ENCODE data around the gene LY6G5C.
A peak's percentile ranks its signal among the peaks of the same experiment; 100 is the strongest.

Gene LY6G5C

DNA sequence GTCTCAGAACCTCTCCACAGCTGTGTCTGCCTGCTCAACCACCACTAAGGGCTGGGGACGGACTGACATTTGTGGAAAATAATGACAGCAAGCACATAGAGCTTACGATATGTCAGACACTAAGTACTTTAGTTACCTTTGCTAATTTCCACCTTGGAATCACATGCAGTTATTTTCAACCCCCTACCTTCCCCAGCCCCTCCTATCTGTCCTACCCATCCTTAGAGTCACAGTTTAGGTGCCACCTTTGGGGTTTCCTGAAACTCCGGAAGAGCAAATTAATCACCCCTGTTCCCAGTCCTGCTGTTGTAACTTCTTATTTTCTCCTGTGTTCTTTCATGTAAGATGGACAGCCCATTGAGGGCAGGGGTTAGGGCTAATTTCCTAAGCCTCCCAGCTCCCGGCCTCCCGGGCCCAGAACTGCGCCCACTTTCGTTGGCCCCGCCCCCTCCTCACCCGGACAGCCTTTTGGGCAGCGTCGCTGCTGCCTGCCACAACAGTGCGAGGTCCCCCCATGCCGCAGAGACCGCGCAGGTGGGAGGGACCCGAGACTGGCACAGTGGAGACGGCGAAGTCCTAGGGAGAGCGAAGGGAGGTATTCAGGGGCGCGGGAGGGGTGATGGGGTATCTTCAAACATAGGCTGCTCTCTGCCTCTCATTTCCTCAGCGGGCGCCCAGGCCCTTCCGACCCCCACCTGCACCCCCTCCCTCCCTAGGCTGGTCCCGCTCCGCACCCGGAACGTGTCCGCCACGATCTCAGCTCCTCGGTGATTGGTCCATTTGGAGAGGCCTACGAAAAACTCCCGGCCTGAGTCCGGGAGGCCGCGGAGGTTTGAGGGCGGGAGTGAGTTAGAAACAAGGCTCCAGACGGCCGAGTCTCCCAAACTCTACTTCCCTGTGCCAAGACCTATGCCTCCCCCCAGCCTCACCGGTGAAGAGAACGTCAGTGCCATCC is 47.1 kb upstream of the LY6G5C start:
- no peak for DNase-seq
- Histone ChIP-seq H4K5ac (ENCODE audit: low read length) (no peak overlapping the region), H3K23ac (ENCODE audit: low read length) (no peak overlapping the region), H3K36me3 (ENCODE audit: control insufficient read depth, insufficient read depth, low read length) (peaks cover 11% of the 10 kb centered on the region), H3K18ac (ENCODE audit: low read length) (no peak overlapping the region), H3K56ac (ENCODE audit: low read length) (peak overlapping the region; percentile 66), H3K4me1 (ENCODE audit: control insufficient read depth, low read depth, low read length) (peaks cover 3% of the 10 kb centered on the region), H3K79me2 (ENCODE audit: control insufficient read depth, insufficient read depth, low read length) (peaks cover 4% of the 10 kb centered on the region), H4K8ac (ENCODE audit: low read depth, low read length) (no peak overlapping the region), H3K27me3 (ENCODE audit: insufficient read depth, low read length, poor library complexity) (no peaks in the 10 kb centered on the region), H3K4me3 (ENCODE audit: low read length) (no peak overlapping the region), H2AK5ac (ENCODE audit: low read length) (no peak overlapping the region), H3K4ac (ENCODE audit: low read depth, low read length) (no peak overlapping the region), H2BK5ac (ENCODE audit: low read length) (no peak overlapping the region), H3K27ac (ENCODE audit: low read depth, low read length) (no peak overlapping the region), H3K9ac (ENCODE audit: low read length) (peak overlapping the region; percentile 96), H2BK120ac (ENCODE audit: low read depth, low read length) (no peak overlapping the region), H2BK15ac (replicated peaks; ENCODE audit: low read depth) (no peak overlapping the region), H3K4me2 (ENCODE audit: low read length) (no peak overlapping the region), H3K79me1 (ENCODE audit: low read length) (peaks cover 10% of the 10 kb centered on the region)
- WGBS (ENCODE audit: extremely low coverage, insufficient coverage, low lambda C conversion rate), result no CpG with 5 or more reads among the region's 41 CpGs

DNA sequence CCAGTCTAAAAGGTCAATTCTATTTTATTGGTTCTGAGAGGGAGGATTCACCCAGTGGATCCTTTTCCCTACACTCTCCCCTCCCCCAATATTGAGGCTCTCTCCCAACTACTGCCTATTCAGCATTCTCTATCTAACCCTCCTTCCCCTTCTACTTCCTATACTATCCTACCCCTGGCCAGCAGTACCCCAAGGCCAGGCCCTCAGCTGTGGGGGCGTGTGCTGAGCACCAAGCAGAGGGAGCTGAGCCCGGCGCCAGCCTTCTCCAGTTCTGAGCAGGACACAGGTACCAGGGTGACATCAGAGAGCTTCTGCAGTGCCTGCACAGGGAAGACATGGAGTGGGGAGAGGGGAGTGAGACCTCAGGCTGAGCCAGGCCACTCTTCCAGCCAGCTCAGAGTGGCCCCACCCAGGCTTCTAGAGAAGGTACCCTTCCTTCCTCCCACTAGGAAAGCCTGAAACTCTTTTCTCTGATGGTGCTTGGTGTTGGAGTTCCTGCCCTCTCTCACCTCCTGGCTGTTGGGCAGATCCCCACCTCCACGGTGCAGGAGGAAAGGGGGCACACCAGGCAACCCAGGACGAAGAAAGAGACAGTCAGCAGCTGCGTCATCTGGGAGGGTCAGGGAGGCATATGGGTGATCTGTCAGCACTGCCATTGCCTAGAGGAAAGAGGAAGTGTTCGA is 46.3 kb upstream of the LY6G5C start:
- no peak overlapping the region for H4K5ac ChIP-seq (ENCODE audit: low read length)
- no peak overlapping the region for H3K4me2 ChIP-seq (ENCODE audit: low read length)
- H2BK120ac ChIP-seq (ENCODE audit: low read depth, low read length), result no peak overlapping the region

DNA sequence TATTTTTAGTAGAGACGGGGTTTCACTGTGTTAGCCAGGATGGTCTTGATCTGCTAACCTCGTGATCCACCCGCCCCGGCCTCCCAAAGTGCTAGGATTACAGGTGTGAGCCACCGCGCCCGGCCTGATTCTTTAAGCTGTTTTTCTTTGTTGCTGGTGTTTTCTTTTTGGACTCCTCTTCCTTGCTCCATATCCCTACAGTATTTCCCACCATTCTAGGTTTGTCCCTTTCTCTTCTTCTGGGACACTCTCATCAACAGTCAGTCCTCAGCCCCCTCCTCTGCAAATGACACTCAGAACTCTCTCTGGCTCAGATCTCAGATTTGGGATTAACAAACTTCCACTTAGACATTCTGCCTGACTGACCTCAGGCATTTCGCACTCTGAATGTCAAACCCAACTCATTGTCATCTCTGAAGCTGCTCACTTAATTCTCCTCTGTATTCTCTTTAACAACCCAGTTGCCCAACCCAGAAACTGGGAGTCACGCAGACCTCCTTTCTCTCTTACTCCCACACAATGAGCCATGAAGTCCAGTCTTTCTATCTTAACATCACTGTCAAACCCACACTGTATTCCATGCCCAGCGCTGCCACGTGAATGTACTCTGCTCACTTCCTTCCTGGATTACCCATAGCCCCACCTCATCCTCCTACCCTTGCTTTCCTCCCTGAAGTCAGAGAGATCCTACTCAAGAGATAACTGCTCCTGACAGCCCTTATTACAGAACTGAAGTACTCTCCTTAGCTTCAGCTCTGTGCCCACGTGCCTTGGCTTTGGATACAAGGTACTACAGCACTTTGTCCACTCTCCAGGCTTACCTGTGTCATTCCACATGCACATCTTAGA is 44.9 kb upstream of the LY6G5C start:
- Histone ChIP-seq H2BK120ac (ENCODE audit: low read depth, low read length) (no peak overlapping the region), H3K18ac (ENCODE audit: low read length) (no peak overlapping the region), H3K4me2 (ENCODE audit: low read length) (no peak overlapping the region), H3K23ac (ENCODE audit: low read length) (no peak overlapping the region), H2BK5ac (ENCODE audit: low read length) (no peak overlapping the region), H3K27me3 (ENCODE audit: insufficient read depth, low read length, poor library complexity) (no peaks in the 10 kb centered on the region), H3K4ac (ENCODE audit: low read depth, low read length) (no peak overlapping the region), H4K5ac (ENCODE audit: low read length) (no peak overlapping the region), H2BK15ac (replicated peaks; ENCODE audit: low read depth) (no peak overlapping the region), H3K36me3 (ENCODE audit: control insufficient read depth, insufficient read depth, low read length) (peaks cover 4% of the 10 kb centered on the region), H3K56ac (ENCODE audit: low read length) (no peak overlapping the region), H3K4me3 (ENCODE audit: low read length) (no peak overlapping the region), H3K27ac (ENCODE audit: low read depth, low read length) (no peak overlapping the region), H4K8ac (ENCODE audit: low read depth, low read length) (no peak overlapping the region), H3K4me1 (ENCODE audit: control insufficient read depth, low read depth, low read length) (peaks cover 3% of the 10 kb centered on the region), H3K79me1 (ENCODE audit: low read length) (peaks cover 10% of the 10 kb centered on the region), H3K79me2 (ENCODE audit: control insufficient read depth, insufficient read depth, low read length) (peaks cover 4% of the 10 kb centered on the region), H2AK5ac (ENCODE audit: low read length) (no peak overlapping the region), H3K9ac (ENCODE audit: low read length) (no peak overlapping the region)
- WGBS (ENCODE audit: extremely low coverage, insufficient coverage, low lambda C conversion rate), result no CpG with 5 or more reads among the region's 12 CpGs
- no peak for DNase-seq

More for the DNA sequence above, 46.3 kb upstream of the LY6G5C start:
- H2AK5ac ChIP-seq (ENCODE audit: low read length), result no peak overlapping the region
- H3K23ac ChIP-seq (ENCODE audit: low read length), result no peak overlapping the region
- H3K9ac ChIP-seq (ENCODE audit: low read length), result no peak overlapping the region
- peaks cover 10% of the 10 kb centered on the region for H3K36me3 ChIP-seq (ENCODE audit: control insufficient read depth, insufficient read depth, low read length)
- H3K79me2 ChIP-seq (ENCODE audit: control insufficient read depth, insufficient read depth, low read length), result peaks cover 4% of the 10 kb centered on the region
- WGBS (ENCODE audit: extremely low coverage, insufficient coverage, low lambda C conversion rate), result no CpG with 5 or more reads among the region's 7 CpGs
- no peak for DNase-seq
- H2BK15ac ChIP-seq (replicated peaks; ENCODE audit: low read depth), result no peak overlapping the region
- peaks cover 3% of the 10 kb centered on the region for H3K4me1 ChIP-seq (ENCODE audit: control insufficient read depth, low read depth, low read length)
- no peak overlapping the region for H3K27ac ChIP-seq (ENCODE audit: low read depth, low read length)
- no peak overlapping the region for H2BK5ac ChIP-seq (ENCODE audit: low read length)
- H4K8ac ChIP-seq (ENCODE audit: low read depth, low read length), result no peak overlapping the region
- no peak overlapping the region for H3K4me3 ChIP-seq (ENCODE audit: low read length)
- no peak overlapping the region for H3K4ac ChIP-seq (ENCODE audit: low read depth, low read length)
- no peaks in the 10 kb centered on the region for H3K27me3 ChIP-seq (ENCODE audit: insufficient read depth, low read length, poor library complexity)
- no peak overlapping the region for H3K56ac ChIP-seq (ENCODE audit: low read length)
- H3K18ac ChIP-seq (ENCODE audit: low read length), result no peak overlapping the region
- peaks cover 10% of the 10 kb centered on the region for H3K79me1 ChIP-seq (ENCODE audit: low read length)

DNA sequence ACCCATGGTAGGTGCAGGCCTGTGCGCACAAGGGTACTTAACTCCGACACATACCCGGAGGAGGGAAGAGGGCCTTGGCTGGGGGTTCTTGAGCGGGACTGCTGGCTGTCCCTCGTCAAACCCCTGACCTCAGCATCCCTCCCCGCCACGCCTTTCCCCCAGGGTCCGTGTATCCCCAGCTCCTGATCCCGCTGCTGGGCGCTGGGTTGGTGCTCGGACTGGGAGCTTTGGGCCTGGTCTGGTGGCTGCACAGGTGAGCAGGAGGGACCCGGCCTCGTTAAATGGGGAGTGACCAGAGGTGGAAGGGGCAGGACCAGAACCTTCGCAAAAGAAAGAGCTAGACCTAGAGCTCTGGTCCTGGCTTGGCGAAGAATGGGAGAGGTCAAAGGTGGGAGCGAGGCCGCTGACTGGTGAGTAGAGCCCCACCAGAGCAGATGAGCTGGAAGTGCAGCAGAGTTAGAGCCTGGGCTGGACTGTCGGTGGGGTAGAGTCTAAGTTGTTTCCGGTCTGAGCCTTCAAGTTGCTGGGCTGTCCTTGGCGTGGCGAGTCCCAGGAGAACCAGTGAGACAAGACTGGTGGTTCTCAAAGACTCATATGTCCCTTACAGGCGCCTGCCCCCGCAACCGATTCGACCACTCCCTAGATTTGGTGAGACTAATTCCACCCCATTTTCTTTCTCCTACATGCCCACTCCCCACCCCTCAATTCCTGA is 43.3 kb upstream of the LY6G5C start:
- DNase-seq, result no peak
- no CpG with 5 or more reads among the region's 25 CpGs for WGBS (ENCODE audit: extremely low coverage, insufficient coverage, low lambda C conversion rate)

DNA sequence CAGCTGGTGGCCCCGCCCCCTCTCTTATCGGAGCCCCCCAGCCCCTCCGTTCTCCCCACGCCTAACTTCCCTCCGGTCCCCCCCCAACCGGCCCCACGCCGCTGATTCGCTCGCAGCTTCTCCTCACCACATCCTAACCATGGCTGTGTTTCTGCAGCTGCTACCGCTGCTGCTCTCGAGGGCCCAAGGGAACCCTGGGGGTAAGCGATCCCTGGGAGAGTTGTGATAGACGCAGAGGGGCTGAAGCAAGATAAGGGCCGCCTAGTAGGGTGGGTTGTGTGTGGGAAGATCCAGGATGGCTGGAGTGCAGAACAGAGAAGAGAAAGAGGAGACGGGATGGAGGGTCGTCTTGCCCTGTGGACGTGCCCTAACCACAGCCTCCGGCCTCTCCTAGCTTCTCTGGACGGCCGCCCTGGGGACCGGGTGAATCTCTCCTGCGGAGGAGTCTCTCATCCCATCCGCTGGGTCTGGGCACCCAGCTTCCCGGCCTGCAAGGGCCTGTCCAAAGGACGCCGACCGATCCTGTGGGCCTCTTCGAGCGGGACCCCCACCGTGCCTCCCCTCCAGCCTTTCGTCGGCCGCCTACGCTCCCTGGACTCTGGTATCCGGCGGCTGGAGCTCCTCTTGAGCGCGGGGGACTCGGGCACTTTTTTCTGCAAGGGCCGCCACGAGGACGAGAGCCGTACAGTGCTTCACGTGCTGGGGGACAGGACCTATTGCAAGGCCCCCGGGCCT is 42.5 kb upstream of the LY6G5C start, which contains the start of gene MPIG6B:
TSS of gene MPIG6B (plus strand) at position 129 of the 735 bp plus-strand sequence. CDS start at position 140, 11 bp downstream.
- Histone ChIP-seq H3K4ac (ENCODE audit: low read depth, low read length) (no peak within 1 kb of the TSS), H4K5ac (ENCODE audit: low read length) (no peak within 1 kb of the TSS), H3K27me3 (ENCODE audit: insufficient read depth, low read length, poor library complexity) (no peaks in the 10 kb centered on the region), H3K56ac (ENCODE audit: low read length) (no peak within 1 kb of the TSS), H2AK5ac (ENCODE audit: low read length) (no peak within 1 kb of the TSS), H3K79me1 (ENCODE audit: low read length) (peaks cover 6% of the 10 kb centered on the region), H3K4me2 (ENCODE audit: low read length) (no peak within 1 kb of the TSS), H4K8ac (ENCODE audit: low read depth, low read length) (no peak within 1 kb of the TSS), H3K36me3 (ENCODE audit: control insufficient read depth, insufficient read depth, low read length) (peaks cover 4% of the 10 kb centered on the region), H3K4me3 (ENCODE audit: low read length) (no peak within 1 kb of the TSS), H2BK5ac (ENCODE audit: low read length) (no peak within 1 kb of the TSS), H3K9ac (ENCODE audit: low read length) (no peak within 1 kb of the TSS), H3K79me2 (ENCODE audit: control insufficient read depth, insufficient read depth, low read length) (no peaks in the 10 kb centered on the region), H3K23ac (ENCODE audit: low read length) (no peak within 1 kb of the TSS), H2BK15ac (replicated peaks; ENCODE audit: low read depth) (no peak within 1 kb of the TSS), H3K4me1 (ENCODE audit: control insufficient read depth, low read depth, low read length) (peaks cover 2% of the 10 kb centered on the region), H3K27ac (ENCODE audit: low read depth, low read length) (no peak within 1 kb of the TSS), H2BK120ac (ENCODE audit: low read depth, low read length) (no peak within 1 kb of the TSS), H3K18ac (ENCODE audit: low read length) (no peak within 1 kb of the TSS)
- DNase-seq, result no peak
- no CpG with 5 or more reads among the region's 46 CpGs for WGBS (ENCODE audit: extremely low coverage, insufficient coverage, low lambda C conversion rate)

More for the DNA sequence above, 43.3 kb upstream of the LY6G5C start:
- Histone ChIP-seq H3K36me3 (ENCODE audit: control insufficient read depth, insufficient read depth, low read length) (peaks cover 4% of the 10 kb centered on the region), H3K27me3 (ENCODE audit: insufficient read depth, low read length, poor library complexity) (no peaks in the 10 kb centered on the region), H4K8ac (ENCODE audit: low read depth, low read length) (no peak overlapping the region), H2BK120ac (ENCODE audit: low read depth, low read length) (no peak overlapping the region), H3K79me2 (ENCODE audit: control insufficient read depth, insufficient read depth, low read length) (peaks cover 4% of the 10 kb centered on the region), H4K5ac (ENCODE audit: low read length) (no peak overlapping the region), H2AK5ac (ENCODE audit: low read length) (no peak overlapping the region), H3K56ac (ENCODE audit: low read length) (no peak overlapping the region), H3K4ac (ENCODE audit: low read depth, low read length) (no peak overlapping the region), H3K27ac (ENCODE audit: low read depth, low read length) (no peak overlapping the region), H2BK15ac (replicated peaks; ENCODE audit: low read depth) (no peak overlapping the region), H3K79me1 (ENCODE audit: low read length) (peaks cover 10% of the 10 kb centered on the region), H3K4me2 (ENCODE audit: low read length) (no peak overlapping the region), H3K9ac (ENCODE audit: low read length) (no peak overlapping the region), H3K23ac (ENCODE audit: low read length) (no peak overlapping the region), H3K18ac (ENCODE audit: low read length) (no peak overlapping the region), H3K4me3 (ENCODE audit: low read length) (no peak overlapping the region), H2BK5ac (ENCODE audit: low read length) (no peak overlapping the region), H3K4me1 (ENCODE audit: control insufficient read depth, low read depth, low read length) (peaks cover 3% of the 10 kb centered on the region)
